ENCODE results near the gene TRPM7. TPM values are rescaled to one million over a fixed set of nuclear protein-coding genes. Genes with fewer than 3 reads are reported as not detected.

The TRPM7 gene, protein sequence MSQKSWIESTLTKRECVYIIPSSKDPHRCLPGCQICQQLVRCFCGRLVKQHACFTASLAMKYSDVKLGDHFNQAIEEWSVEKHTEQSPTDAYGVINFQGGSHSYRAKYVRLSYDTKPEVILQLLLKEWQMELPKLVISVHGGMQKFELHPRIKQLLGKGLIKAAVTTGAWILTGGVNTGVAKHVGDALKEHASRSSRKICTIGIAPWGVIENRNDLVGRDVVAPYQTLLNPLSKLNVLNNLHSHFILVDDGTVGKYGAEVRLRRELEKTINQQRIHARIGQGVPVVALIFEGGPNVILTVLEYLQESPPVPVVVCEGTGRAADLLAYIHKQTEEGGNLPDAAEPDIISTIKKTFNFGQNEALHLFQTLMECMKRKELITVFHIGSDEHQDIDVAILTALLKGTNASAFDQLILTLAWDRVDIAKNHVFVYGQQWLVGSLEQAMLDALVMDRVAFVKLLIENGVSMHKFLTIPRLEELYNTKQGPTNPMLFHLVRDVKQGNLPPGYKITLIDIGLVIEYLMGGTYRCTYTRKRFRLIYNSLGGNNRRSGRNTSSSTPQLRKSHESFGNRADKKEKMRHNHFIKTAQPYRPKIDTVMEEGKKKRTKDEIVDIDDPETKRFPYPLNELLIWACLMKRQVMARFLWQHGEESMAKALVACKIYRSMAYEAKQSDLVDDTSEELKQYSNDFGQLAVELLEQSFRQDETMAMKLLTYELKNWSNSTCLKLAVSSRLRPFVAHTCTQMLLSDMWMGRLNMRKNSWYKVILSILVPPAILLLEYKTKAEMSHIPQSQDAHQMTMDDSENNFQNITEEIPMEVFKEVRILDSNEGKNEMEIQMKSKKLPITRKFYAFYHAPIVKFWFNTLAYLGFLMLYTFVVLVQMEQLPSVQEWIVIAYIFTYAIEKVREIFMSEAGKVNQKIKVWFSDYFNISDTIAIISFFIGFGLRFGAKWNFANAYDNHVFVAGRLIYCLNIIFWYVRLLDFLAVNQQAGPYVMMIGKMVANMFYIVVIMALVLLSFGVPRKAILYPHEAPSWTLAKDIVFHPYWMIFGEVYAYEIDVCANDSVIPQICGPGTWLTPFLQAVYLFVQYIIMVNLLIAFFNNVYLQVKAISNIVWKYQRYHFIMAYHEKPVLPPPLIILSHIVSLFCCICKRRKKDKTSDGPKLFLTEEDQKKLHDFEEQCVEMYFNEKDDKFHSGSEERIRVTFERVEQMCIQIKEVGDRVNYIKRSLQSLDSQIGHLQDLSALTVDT (N-terminal part only)
- 43.1 and 51.1 TPM in 2 replicates for total RNA-seq

DNA sequence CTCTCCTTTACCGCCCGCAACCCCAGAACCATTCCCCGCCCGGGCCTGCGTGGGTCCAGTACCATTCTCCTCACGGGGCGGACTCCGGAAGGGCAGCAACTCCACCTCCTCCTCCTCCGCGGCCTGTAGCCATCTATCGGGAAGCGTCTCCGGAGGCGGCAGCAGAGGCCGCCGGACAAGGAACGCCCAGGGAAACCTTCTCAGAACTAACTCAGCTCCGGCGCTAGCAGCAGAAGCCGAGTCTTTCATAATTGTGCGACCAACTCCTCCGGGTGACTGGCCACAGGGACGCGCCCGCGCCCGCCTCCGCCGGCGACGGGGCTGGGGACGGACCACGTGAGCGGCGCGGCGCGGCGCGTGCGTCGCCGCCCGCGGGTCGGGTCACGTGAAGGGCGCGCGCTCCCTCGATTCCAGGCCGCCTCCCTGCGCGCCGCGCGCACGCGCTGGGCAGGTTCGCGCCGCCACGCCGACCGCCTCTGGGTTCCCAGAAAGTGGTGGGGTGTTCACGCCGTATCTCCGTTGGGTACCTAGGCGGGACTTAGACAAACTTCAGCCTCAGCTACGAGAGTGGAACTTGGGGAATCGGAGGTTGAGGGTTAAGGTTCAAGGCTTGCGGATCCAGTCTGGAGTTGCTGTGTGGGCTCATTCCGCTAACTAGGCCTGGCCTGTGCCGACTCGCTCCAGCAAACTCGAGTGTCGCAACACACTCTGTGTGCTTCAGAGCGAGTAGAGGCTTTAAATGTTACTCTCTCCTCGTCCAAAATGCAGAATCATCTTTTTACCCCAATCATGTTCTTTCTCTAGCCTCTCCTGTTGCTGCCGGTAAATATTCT is at the start of gene TRPM7:
Gene TRPM7 (minus strand): TSS at position 329 of the 833 bp plus-strand sequence. CDS start 264 bp downstream, at position 65.

DNA sequence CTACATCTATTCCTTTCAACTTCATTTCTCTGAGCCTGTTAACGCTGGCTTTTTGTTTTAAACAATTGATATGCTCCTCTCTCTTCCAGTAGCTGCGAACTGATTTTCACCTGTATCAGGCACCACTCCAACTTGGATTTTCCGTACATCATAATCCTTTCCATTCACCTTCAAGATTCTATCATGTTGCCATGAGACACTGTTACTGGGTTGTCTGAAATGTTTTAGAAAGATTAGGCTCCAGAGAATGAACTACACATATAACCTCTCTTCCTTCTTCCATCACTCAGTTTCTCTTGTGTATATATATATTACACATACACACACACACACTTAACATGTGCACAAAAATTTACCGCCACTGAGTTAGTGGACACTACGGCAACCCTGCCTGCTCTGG is 140.0 kb downstream of the TRPM7 start, which contains the start of gene USP50:
Gene USP50 (minus strand): TSS at position 101 of the 400 bp plus-strand sequence. CDS start 141 bp downstream, outside the sequence.

Other genes with a start within 250 kb of the TRPM7 start
- 0.31 and 0.40 TPM in 2 replicates for gene USP50, start 140.1 kb downstream of the TRPM7 start, total RNA-seq
- 90.2 and 120 TPM in 2 replicates for gene SPPL2A, start 78.9 kb upstream of the TRPM7 start, total RNA-seq
- 11.3 and 11.4 TPM in 2 replicates for gene AP4E1, start 221.9 kb upstream of the TRPM7 start, total RNA-seq

All from aortic smooth muscle cell (primary cell).